CMK (cell line): Measurements from ENCODE around the gene SYMPK.

Source experiments
- DNase-seq: peaks from one replicate; pipeline ENCODE4 v3.0.0-alpha.2; 2010; ENCODE audit warnings: low read depth

Gene SYMPK

DNA sequence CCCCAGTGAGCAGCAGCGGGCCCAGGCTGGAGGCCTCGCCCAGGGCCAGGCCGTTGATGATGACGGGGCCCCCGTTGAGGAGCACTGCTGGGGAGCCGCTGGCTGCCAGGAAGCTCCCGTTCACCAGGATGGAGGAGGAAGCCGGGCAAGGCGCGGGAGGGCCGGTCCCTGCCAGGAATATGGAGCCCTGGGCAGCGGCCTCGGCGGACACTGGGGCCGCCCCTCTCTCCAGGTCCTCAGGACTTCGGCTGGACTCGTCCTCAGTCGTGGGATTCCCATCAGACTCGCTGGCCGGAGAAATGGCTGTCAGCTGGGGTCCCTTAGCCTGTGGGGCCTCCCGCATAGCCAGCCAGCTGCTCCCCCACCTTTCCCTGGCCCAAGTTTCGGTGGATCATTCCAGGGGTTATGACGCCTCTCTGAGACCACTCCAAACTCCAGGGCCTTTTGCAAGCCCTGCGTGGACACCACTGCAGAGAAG lies 96.0 kb downstream of the SYMPK start:
- DNase-seq, result no peak

DNA sequence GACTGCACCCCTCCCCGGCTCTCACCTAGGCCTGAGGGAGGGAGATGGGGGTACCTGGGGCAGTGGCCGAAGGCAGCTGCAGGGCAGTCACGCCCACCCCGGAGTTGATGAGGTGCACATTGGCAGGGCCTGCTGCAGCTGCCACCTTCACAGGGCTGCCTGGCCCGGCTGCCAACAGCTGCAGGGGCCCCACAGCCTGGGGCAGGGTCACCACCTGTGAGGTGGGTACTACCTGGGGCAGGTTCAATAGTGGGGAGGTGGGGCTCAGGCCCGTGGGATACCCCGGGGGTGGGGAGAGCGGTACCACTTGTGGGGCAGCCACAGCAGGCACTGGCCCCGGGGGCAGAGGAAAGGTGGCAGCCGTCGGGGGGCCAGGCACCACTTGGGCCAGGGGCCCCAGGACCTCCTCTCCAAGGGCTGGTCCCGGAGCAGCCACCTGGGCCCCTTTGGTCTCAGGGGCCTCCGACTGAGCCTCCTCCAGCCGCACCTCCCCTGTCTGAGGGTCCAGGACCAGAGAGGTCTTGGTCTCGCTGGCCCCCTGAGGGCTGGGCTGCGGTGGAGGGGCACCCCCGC lies 96.6 kb downstream of the SYMPK start:
- DNase-seq, result no peak

DNA sequence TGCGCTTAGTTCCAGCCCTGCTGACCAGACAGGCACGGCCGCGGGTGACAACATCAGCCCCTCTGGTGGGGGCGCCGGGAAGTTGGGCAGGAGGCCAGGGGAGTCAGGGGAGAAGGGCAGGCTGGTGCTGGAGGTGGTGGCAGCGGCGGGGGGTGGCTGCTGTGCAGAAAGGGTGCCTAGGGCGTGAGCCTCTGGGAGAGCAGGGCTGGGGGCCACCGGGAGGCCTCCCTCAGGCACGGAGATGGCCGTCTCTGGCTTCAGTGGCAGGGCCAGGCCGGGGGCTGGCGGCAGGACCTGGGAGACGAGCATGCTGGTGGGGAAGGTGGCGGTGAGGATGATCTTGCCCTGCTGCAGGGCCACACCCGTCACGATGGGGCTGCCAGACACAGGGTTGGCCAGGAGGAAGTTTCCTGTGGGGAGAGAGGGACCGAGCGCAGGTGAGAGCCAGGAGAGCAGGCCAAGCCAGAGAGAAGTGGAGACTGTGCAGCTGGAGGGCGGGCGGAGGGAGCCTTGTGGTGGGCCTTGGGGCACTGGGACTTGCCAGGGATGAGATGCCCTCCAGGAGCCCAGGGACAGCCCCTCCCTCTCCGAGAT lies 97.1 kb downstream of the SYMPK start:
- DNase-seq, result no peak
